ENCODE results near the gene MRPL12. TPM values are rescaled to one million over a fixed set of nuclear protein-coding genes. Genes with fewer than 3 reads are reported as not detected.

Gene MRPL12
- total RNA-seq, 1 experiment from 2014 or later, result 260 TPM

DNA sequence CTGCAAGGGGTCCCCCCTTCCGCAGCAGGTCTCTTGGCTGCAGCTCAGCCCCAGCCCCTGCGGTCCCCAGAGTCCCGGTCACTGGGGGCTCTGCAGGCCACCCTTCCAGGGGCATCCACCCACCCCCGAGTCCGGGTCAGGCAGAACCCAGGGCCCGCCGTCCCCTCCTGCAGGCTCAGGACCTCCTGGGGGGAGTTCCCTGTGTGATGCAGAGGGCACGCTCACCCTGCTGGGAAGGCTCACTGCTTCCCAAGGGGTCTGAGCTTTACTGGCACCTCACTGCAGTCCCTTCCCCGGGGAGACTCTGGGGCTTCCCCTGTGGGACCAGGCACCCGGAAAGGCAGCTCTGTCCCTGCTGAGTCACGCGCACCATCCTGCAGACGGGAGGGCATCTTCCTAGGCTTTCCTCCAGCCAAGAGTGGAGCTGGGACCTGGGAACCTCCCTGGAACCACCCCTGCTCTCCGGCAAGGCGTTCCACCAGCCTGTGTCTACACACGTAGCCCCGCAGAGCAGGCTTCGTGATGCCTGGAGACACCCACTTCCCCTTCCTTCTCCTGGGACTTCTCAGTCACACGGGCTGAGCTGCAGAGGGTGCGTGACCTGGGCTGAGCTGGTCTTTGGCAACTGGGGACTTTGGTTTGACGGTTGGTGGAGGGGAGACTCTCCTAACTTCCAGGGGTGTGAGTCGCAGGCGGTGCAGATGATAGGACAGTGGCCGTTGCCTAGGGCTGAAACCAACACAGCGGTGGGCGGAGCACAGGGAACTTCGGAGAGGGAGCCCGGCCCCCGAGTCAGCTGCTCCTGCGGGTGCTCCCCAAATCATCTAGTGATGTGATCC is 32.3 kb downstream of the MRPL12 start (continued):
- TF ChIP-seq, protein P1, sequence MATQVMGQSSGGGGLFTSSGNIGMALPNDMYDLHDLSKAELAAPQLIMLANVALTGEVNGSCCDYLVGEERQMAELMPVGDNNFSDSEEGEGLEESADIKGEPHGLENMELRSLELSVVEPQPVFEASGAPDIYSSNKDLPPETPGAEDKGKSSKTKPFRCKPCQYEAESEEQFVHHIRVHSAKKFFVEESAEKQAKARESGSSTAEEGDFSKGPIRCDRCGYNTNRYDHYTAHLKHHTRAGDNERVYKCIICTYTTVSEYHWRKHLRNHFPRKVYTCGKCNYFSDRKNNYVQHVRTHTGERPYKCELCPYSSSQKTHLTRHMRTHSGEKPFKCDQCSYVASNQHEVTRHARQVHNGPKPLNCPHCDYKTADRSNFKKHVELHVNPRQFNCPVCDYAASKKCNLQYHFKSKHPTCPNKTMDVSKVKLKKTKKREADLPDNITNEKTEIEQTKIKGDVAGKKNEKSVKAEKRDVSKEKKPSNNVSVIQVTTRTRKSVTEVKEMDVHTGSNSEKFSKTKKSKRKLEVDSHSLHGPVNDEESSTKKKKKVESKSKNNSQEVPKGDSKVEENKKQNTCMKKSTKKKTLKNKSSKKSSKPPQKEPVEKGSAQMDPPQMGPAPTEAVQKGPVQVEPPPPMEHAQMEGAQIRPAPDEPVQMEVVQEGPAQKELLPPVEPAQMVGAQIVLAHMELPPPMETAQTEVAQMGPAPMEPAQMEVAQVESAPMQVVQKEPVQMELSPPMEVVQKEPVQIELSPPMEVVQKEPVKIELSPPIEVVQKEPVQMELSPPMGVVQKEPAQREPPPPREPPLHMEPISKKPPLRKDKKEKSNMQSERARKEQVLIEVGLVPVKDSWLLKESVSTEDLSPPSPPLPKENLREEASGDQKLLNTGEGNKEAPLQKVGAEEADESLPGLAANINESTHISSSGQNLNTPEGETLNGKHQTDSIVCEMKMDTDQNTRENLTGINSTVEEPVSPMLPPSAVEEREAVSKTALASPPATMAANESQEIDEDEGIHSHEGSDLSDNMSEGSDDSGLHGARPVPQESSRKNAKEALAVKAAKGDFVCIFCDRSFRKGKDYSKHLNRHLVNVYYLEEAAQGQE (IDR thresholded peaks at IDR 0.05; ENCODE audit: low read depth), result no peak
- TF ChIP-seq EGR1 (IDR thresholded peaks at IDR 0.05; ENCODE audit: low read depth) (no peak), RAD21 (IDR thresholded peaks at IDR 0.05; ENCODE audit: low read depth) (no peak), CEBPB (IDR thresholded peaks at IDR 0.05; ENCODE audit: low read depth) (no peak), SIN3A (IDR thresholded peaks at IDR 0.05; ENCODE audit: low read depth) (no peak), FOSL1 (IDR thresholded peaks at IDR 0.05; ENCODE audit: low read depth) (no peak), YY1 (IDR thresholded peaks at IDR 0.05; ENCODE audit: extremely low read depth, insufficient replicate concordance, low read depth, low read length) (no peak), POLR2A (IDR thresholded peaks at IDR 0.05; ENCODE audit: borderline replicate concordance, extremely low read depth, insufficient read depth, insufficient read length) (no peak)
- TF ChIP-seq, protein P2, sequence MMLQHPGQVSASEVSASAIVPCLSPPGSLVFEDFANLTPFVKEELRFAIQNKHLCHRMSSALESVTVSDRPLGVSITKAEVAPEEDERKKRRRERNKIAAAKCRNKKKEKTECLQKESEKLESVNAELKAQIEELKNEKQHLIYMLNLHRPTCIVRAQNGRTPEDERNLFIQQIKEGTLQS (IDR thresholded peaks at IDR 0.05), result no peak
- TF ChIP-seq, protein P3, sequence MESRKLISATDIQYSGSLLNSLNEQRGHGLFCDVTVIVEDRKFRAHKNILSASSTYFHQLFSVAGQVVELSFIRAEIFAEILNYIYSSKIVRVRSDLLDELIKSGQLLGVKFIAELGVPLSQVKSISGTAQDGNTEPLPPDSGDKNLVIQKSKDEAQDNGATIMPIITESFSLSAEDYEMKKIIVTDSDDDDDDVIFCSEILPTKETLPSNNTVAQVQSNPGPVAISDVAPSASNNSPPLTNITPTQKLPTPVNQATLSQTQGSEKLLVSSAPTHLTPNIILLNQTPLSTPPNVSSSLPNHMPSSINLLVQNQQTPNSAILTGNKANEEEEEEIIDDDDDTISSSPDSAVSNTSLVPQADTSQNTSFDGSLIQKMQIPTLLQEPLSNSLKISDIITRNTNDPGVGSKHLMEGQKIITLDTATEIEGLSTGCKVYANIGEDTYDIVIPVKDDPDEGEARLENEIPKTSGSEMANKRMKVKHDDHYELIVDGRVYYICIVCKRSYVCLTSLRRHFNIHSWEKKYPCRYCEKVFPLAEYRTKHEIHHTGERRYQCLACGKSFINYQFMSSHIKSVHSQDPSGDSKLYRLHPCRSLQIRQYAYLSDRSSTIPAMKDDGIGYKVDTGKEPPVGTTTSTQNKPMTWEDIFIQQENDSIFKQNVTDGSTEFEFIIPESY (IDR thresholded peaks at IDR 0.05; ENCODE audit: extremely low read depth, insufficient replicate concordance, low read length), result no peak

Data from HCT116 (cell line).